Astrocyte (in vitro differentiated cells and primary cell): ENCODE measurements around the gene HMGCS2. TPM values are rescaled to one million over a fixed set of nuclear protein-coding genes. Genes with fewer than 3 reads are reported as not detected.

Experiments used
- DNase-seq: peaks from one replicate; pipeline ENCODE4 v3.0.0-alpha.2; 2010; ENCODE audit warnings: low read depth
- FAIRE-seq: peaks from 2 replicates; lab custom pipeline; 2011; peaks lifted over from hg19 to GRCh38; lab: Jason Lieb, UNC
- H2AFZ ChIP-seq: 2 replicates; pipeline ENCODE4 v1.6.0; 2012; ENCODE audit warnings: low read depth, low read length, inconsistent platforms
- H3K27ac ChIP-seq: 2 replicates; pipeline ENCODE4 v1.5.1; 2011; ENCODE audit warnings: low read depth, low read length, inconsistent platforms
- H3K27me3 ChIP-seq: 2 replicates; pipeline ENCODE4 v1.6.0; 2011; ENCODE audit warnings: low read length, inconsistent platforms; ENCODE audit not compliant: insufficient read depth
- H3K36me3 ChIP-seq: 2 replicates; pipeline ENCODE4 v1.5.1; 2011; ENCODE audit warnings: low read length, inconsistent platforms; ENCODE audit not compliant: insufficient read depth
- H3K4me1 ChIP-seq: 2 replicates; pipeline ENCODE4 v1.5.1; 2011; ENCODE audit warnings: low read length, inconsistent platforms; ENCODE audit not compliant: insufficient read depth
- H3K4me2 ChIP-seq: 2 replicates; pipeline ENCODE4 v1.6.0; 2012; ENCODE audit warnings: low read length, inconsistent platforms
- H3K4me3 ChIP-seq: 2 replicates; pipeline ENCODE4 v1.5.1; 2011; ENCODE audit warnings: low read depth, mild to moderate bottlenecking, low read length, inconsistent platforms; ENCODE audit not compliant: insufficient read depth
- H3K79me2 ChIP-seq: 2 replicates; pipeline ENCODE4 v1.6.0; 2012; ENCODE audit warnings: mild to moderate bottlenecking, low read length, inconsistent platforms; ENCODE audit not compliant: insufficient read depth
- H3K9ac ChIP-seq: 2 replicates; pipeline ENCODE4 v1.6.0; 2012; ENCODE audit warnings: mild to moderate bottlenecking, low read length, inconsistent platforms
- H3K9me3 ChIP-seq: 2 replicates; pipeline ENCODE4 v1.5.1; 2012; ENCODE audit warnings: low read depth, mild to moderate bottlenecking, low read length, inconsistent platforms; ENCODE audit not compliant: insufficient read depth
- H4K20me1 ChIP-seq: 2 replicates; pipeline ENCODE4 v1.6.0; 2012; ENCODE audit warnings: low read length, inconsistent platforms; ENCODE audit not compliant: insufficient read depth
- H3K27ac Mint-ChIP-seq: one replicate; pipeline ENCODE4 v1.8.0; 2021; ENCODE audit warnings: mild to moderate bottlenecking, mixed read lengths; ENCODE audit not compliant: unreplicated experiment
- H3K27me3 Mint-ChIP-seq: one replicate; pipeline ENCODE4 v1.8.0; 2021; ENCODE audit warnings: low read depth, mixed read lengths; ENCODE audit not compliant: unreplicated experiment
- H3K36me3 Mint-ChIP-seq: one replicate; pipeline ENCODE4 v1.8.0; 2021; ENCODE audit warnings: low read depth, mixed read lengths; ENCODE audit not compliant: unreplicated experiment
- H3K4me1 Mint-ChIP-seq: one replicate; pipeline ENCODE4 v1.8.0; 2021; ENCODE audit warnings: low read depth, mixed read lengths; ENCODE audit not compliant: unreplicated experiment
- H3K4me3 Mint-ChIP-seq: one replicate; pipeline ENCODE4 v1.8.0; 2021; ENCODE audit warnings: mild to moderate bottlenecking, moderate library complexity, mixed read lengths; ENCODE audit not compliant: unreplicated experiment
- H3K9me3 Mint-ChIP-seq: one replicate; pipeline ENCODE4 v1.8.0; 2021; ENCODE audit warnings: mild to moderate bottlenecking, mixed read lengths; ENCODE audit not compliant: unreplicated experiment
- EZH2 ChIP-seq: IDR thresholded peaks from 2 replicates; pipeline ENCODE4 v1.6.1; 2012; ENCODE audit warnings: mild to moderate bottlenecking, low read length, inconsistent platforms; ENCODE audit not compliant: insufficient read depth
- total RNA-seq: library from RNA; stranded (reverse); gene quantifications from 2 replicates; pipeline ENCODE4 v1.2.1, GENCODE V29; 2021
- TF ChIP-seq, protein P1 (sequence below): IDR thresholded peaks from 2 replicates; pipeline ENCODE4 v1.5.1; 2011; ENCODE audit warnings: low read depth, mild to moderate bottlenecking, inconsistent platforms, low read length, moderate library complexity; ENCODE audit not compliant: insufficient read depth

Gene HMGCS2
- total RNA-seq, 1 donor from 2014 or later, result not detected

DNA sequence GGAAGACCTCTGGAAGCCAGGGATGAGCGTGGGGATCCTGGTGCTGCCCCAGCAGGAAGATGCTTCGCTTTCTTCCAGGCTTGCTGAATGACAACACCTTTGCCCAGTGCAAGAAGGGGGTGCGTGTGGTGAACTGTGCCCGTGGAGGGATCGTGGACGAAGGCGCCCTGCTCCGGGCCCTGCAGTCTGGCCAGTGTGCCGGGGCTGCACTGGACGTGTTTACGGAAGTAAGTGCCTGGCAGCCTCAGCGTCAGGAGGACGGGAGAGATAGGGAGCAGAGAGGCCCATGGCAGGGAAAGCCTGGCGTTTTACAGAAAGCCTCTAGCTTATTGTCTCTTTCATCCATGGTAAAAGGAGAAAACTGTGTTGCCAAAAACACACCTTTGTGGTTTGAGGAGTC is 33.5 kb downstream of the HMGCS2 start:
- H4K20me1 ChIP-seq, result peaks cover 13% of the 10 kb centered on the region
- no peak overlapping the region for H2AFZ ChIP-seq
- no peaks in the 10 kb centered on the region for H3K27me3 Mint-ChIP-seq
- H3K9me3 ChIP-seq, result no peaks in the 10 kb centered on the region
- H3K4me3 Mint-ChIP-seq, result no peak overlapping the region
- no peak overlapping the region for H3K27ac ChIP-seq
- H3K4me2 ChIP-seq, result no peak overlapping the region
- H3K4me1 ChIP-seq, result no peaks in the 10 kb centered on the region
- no peaks in the 10 kb centered on the region for H3K27me3 ChIP-seq
- peaks cover 10% of the 10 kb centered on the region for H3K36me3 ChIP-seq
- no peak for TF ChIP-seq EZH2
- TF ChIP-seq, protein P1, sequence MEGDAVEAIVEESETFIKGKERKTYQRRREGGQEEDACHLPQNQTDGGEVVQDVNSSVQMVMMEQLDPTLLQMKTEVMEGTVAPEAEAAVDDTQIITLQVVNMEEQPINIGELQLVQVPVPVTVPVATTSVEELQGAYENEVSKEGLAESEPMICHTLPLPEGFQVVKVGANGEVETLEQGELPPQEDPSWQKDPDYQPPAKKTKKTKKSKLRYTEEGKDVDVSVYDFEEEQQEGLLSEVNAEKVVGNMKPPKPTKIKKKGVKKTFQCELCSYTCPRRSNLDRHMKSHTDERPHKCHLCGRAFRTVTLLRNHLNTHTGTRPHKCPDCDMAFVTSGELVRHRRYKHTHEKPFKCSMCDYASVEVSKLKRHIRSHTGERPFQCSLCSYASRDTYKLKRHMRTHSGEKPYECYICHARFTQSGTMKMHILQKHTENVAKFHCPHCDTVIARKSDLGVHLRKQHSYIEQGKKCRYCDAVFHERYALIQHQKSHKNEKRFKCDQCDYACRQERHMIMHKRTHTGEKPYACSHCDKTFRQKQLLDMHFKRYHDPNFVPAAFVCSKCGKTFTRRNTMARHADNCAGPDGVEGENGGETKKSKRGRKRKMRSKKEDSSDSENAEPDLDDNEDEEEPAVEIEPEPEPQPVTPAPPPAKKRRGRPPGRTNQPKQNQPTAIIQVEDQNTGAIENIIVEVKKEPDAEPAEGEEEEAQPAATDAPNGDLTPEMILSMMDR, result no peak
- DNase-seq (no peak), FAIRE-seq (no peak)
- no peak overlapping the region for H3K9ac ChIP-seq
- H3K36me3 Mint-ChIP-seq, result peaks cover 45% of the 10 kb centered on the region
- peak overlapping the region; percentile 31 for H3K27ac Mint-ChIP-seq
- H3K4me3 ChIP-seq, result no peak overlapping the region
- H3K79me2 ChIP-seq, result no peaks in the 10 kb centered on the region
- H3K4me1 Mint-ChIP-seq, result peaks cover 28% of the 10 kb centered on the region
- no peaks in the 10 kb centered on the region for H3K9me3 Mint-ChIP-seq

DNA sequence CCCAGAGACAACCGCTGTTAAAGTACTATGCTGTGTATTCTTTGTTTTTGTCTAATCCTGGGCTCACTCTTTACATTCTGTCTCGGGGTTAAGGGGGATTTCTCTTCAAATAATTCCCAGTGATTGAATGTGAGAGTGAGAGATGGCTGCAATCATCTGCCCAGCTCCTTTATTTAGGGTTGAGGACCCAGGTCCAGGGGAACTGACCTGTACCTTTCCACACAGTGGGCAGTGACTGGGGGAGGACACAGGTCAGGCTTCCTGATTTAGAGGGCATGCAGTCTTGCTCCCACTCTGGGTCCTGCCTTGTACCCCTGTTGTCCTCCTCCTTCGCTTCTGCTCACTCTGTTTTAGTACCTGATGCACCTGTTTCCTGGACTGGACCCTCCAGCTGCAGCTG is 35.0 kb downstream of the HMGCS2 start:
- TF ChIP-seq, protein P1, result no peak
- TF ChIP-seq EZH2, result no peak
- H3K27me3 Mint-ChIP-seq, result no peaks in the 10 kb centered on the region
- no peak overlapping the region for H3K4me3 Mint-ChIP-seq
- H3K9me3 Mint-ChIP-seq, result no peaks in the 10 kb centered on the region
- no peaks in the 10 kb centered on the region for H3K4me1 ChIP-seq
- peaks cover 44% of the 10 kb centered on the region for H3K36me3 Mint-ChIP-seq
- H3K4me1 Mint-ChIP-seq, result peaks cover 22% of the 10 kb centered on the region
- H3K4me2 ChIP-seq, result no peak overlapping the region
- H3K9me3 ChIP-seq, result no peaks in the 10 kb centered on the region
- no peak overlapping the region for H3K27ac ChIP-seq
- H2AFZ ChIP-seq, result no peak overlapping the region
- H3K4me3 ChIP-seq, result no peak overlapping the region
- H3K27ac Mint-ChIP-seq, result no peak overlapping the region
- DNase-seq (no peak), FAIRE-seq (no peak)
- no peaks in the 10 kb centered on the region for H3K79me2 ChIP-seq
- H4K20me1 ChIP-seq, result peaks cover 13% of the 10 kb centered on the region
- H3K36me3 ChIP-seq, result peaks cover 8% of the 10 kb centered on the region
- no peak overlapping the region for H3K9ac ChIP-seq
- H3K27me3 ChIP-seq, result no peaks in the 10 kb centered on the region

DNA sequence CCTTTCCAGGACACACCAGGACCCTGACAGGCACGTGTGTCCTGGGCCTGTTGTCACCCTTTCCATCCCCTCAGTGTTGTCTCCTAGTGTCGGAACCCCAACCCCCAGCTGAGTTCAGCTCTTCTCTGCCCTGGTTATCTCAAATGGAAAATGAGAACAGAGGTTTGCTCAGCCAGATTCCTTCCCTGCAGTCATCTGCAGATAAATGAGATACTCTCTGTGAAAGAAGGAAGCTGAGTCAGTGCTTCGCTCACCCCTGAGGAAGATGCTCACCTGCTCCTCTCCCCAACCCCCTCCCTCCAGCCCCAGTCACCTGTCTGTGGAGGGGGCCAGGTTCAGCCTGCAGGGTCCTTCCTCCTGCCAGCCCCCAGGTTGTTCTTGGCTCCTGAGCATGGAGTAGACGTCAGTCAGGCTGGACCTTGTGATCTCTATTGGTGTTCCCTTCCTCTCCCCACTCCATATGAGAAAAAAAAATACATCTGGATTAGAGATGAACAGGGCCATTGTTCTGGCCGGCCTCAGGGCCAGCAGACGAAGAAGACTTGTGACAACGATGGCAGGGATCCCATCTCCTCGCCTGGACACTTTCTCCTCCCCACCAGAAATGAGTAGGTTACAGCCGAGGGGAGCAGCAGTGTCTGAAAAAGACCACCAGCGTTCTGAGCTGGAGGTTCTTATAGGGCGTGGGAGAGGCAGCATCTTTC is 36.1 kb downstream of the HMGCS2 start:
- H2AFZ ChIP-seq, result no peak overlapping the region
- Mint-ChIP-seq H3K36me3 (peaks cover 44% of the 10 kb centered on the region), H3K27ac (peak overlapping the region; percentile 41), H3K27me3 (no peaks in the 10 kb centered on the region), H3K4me1 (peaks cover 20% of the 10 kb centered on the region), H3K4me3 (no peak overlapping the region), H3K9me3 (no peaks in the 10 kb centered on the region)
- TF ChIP-seq, protein P1, result no peak
- no peak for TF ChIP-seq EZH2
- FAIRE-seq (no peak), DNase-seq (no peak)
- H3K79me2 ChIP-seq, result no peaks in the 10 kb centered on the region
- peaks cover 8% of the 10 kb centered on the region for H3K36me3 ChIP-seq
- H3K27ac ChIP-seq, result no peak overlapping the region
- no peaks in the 10 kb centered on the region for H3K27me3 ChIP-seq
- H4K20me1 ChIP-seq, result peaks cover 13% of the 10 kb centered on the region
- H3K9ac ChIP-seq, result no peak overlapping the region
- no peaks in the 10 kb centered on the region for H3K4me1 ChIP-seq
- no peaks in the 10 kb centered on the region for H3K9me3 ChIP-seq
- H3K4me3 ChIP-seq, result no peak overlapping the region
- no peak overlapping the region for H3K4me2 ChIP-seq
